Stimulated activated CD4-positive, alpha-beta T cell treated with anti-CD3 and anti-CD28 coated beads, Interleukin-1b, Interleukin-23, amount 100 ng/mL, for 48 hours (primary cell): ENCODE data around the gene MECP2.
A peak's percentile ranks its signal among the peaks of the same experiment; 100 is the strongest.
"Not testable (repeated sequence)": the region's sequence is repeated elsewhere in the genome, so short reads cannot be mapped to it uniquely, and the experiment has no call there.

Source experiments
- DNase-seq: peaks from one replicate; pipeline ENCODE4 v3.0.0-alpha.2; 2020

Gene MECP2

GRCh38 chrX:154014429-154015380 is 82.8 kb downstream of the MECP2 start:
- DNase-seq, result no peak

GRCh38 chrX:154013614-154014360 is 83.7 kb downstream of the MECP2 start:
- DNase-seq, result peak; percentile 45

- DNase-seq, result no peak
These were observed 84.5 kb downstream of the MECP2 start for GRCh38 chrX:154013001-154013421.

- no peak for DNase-seq
These were observed 85.1 kb downstream of the MECP2 start for GRCh38 chrX:154012336-154012991.

GRCh38 chrX:154011376-154012335 is 85.9 kb downstream of the MECP2 start:
- DNase-seq, result no peak

- DNase-seq, result no peak
These were observed 87.0 kb downstream of the MECP2 start for GRCh38 chrX:154010330-154011087.

- no peak for DNase-seq
These were observed 89.0 kb downstream of the MECP2 start for GRCh38 chrX:154008521-154008920.

- DNase-seq, result no peak
These were observed 90.6 kb downstream of the MECP2 start for GRCh38 chrX:154006947-154007346.

- DNase-seq, result no peak
These were observed 93.2 kb downstream of the MECP2 start for GRCh38 chrX:154004315-154004714.

GRCh38 chrX:154002215-154002719 is 95.2 kb downstream of the MECP2 start:
- peak; percentile 49 for DNase-seq

- no peak for DNase-seq
These were observed 97.5 kb downstream of the MECP2 start for GRCh38 chrX:154000051-154000450.

GRCh38 chrX:153999359-154000037 is 98.0 kb downstream of the MECP2 start:
- DNase-seq, result no peak

GRCh38 chrX:153995504-153995903 is 102.0 kb downstream of the MECP2 start:
- no peak for DNase-seq

- not testable (repeated sequence) for DNase-seq
These were observed 103.1 kb downstream of the MECP2 start for GRCh38 chrX:153994398-153994797.

- no peak for DNase-seq
These were observed 103.5 kb downstream of the MECP2 start for GRCh38 chrX:153993978-153994377.

GRCh38 chrX:153993079-153993478 is 104.4 kb downstream of the MECP2 start:
- DNase-seq, result no peak

- no peak for DNase-seq
These were observed 105.3 kb downstream of the MECP2 start for GRCh38 chrX:153992180-153992579.

GRCh38 chrX:153991013-153991580 is 106.4 kb downstream of the MECP2 start:
- DNase-seq, result no peak

- no peak for DNase-seq
These were observed 107.4 kb downstream of the MECP2 start for GRCh38 chrX:153989973-153990655.

- no peak for DNase-seq
These were observed 109.0 kb downstream of the MECP2 start for GRCh38 chrX:153988493-153988892.
